Medulla oblongata (tissue), 1 donor: Measurements from ENCODE around the gene GP2.

Experiments
- DNase-seq: peaks from one replicate; pipeline ENCODE4 v3.0.0-alpha.2; 2015; ENCODE audit errors: extremely low spot score

Gene GP2

DNA sequence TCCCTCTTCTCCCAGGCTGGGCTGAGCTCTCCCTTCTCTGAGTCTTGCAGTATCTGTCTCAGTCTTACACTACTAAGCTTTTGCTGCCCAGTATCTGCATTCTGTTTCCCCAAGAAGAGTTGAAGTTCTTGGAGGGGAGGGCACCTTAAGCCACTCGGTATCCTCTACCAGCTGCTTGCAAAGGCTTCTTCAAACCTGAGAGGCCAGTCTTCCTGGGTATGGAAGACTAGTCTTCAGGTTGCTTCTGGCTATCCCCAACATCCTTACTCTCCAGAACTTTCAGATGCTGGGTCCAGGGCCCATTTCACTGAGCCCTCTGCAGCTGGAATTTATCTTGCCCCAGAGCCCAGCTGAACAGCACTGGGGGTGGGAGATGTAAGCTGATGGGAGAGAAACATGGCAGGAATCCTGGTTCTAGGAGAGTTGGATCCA lies 20.1 kb downstream of the GP2 start:
- no peak for DNase-seq

DNA sequence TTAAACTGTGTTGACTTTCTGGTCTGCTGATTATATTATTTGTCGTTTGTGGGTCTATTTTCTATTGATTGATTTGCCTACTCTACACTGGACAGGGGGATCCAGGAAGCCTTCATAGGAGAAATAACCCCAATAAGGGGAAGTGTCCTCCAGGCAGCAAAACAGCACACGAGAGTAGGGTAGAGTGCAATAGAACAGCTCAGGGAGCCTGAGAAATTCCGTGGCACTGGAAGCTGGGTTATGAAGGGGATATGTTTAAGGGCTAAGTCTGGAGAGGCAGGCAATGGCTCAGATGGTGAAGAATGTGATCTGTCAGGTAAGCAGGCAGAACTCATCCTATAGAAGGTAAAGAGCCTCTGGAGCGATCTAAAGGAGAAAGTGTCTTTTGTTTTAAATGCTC lies 20.9 kb downstream of the GP2 start:
- no peak for DNase-seq

DNA sequence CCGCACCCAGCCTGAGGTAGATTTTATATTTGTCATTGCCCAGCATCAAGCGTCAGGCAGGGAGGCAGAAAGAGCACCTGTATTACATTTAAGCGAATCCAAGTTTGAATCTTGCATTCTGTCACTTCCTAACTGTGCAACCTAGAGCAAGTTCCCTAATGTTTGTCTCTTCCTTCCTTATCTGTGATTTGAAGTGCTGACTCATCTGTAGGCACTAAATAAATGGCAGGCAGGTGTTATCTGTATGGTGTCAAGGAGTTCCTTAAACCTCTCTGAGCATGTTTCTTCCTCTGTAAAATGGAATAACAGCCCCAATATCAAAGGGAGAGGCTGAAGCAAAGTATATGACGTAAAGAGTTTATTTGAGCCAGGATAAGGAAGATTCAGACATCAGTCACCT lies 24.3 kb downstream of the GP2 start:
- DNase-seq: no peak

DNA sequence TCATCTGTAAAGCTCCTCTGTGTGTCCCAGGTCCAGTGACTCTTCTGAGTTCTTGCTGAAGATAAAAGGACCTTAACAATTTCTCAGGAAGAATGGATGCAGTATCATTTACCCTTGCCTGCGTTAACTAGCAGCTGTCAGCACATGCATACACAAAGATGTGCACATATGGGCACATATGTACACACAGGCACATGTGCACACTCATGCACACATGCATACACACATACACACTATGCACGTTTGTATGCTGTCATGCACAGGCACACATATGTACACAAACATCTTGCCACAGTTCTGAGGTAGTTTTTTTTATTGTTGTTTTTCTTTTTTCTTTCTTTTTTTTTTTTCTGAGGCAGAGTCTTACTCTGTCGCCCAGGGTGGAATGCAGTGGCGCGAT lies 24.9 kb downstream of the GP2 start:
- no peak for DNase-seq

DNA sequence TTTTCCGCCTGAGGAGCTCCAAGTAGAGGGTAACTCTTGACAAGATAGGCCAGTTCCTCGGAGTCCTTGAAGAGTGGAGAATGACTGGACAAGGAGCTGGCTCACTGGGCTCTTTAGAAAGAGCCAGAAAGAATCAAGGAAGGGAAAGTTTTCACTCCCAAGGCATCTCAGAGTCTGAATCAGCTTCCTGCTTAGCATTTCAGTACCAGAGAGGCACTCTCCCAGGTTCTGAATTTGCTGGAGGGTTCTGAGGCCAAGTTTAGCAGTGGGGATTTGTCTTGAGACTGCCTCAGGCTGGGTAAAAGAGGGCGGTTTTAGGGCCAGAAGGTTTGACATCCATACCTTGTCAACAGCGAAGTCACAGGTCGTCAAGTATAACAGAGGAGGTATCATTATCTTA lies 25.5 kb downstream of the GP2 start:
- DNase-seq: no peak

DNA sequence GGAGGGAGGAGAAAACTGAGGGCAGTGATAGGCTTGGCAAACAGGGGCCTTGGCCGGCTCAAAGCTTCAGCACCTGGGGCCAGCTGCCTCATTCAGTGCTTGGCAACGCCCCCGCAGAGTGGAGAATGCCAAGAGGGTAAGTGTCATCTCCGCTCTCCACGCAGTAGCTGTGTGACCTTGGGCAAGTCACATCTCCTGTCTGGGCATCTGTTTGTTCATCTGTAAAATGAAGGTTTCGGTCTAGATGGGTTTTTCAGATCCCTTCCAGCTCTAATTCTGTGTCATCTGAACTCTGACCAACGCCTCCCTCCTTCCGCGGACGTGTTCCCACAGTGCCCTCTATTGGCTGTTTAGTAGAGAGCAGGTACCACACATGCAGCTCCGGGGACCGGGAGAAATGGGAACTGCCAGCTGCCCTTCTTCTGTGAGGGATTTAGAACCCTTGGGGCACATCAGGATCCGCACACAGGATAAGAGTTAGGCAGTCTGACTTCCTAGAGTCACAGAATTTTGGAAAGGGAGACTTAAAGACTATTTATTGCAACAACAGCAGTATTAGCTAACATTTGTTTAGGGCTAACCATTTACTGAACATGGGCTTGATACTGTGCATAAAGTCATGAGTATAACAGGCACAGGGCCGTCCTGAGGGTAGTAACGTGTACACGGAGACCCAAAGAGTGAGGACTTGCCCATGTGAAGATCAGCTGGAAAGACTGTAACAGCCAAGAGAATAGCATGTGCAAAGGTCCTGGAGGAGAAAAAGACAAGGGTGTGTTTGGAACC lies 26.8 kb downstream of the GP2 start:
- DNase-seq: peak; percentile 72

DNA sequence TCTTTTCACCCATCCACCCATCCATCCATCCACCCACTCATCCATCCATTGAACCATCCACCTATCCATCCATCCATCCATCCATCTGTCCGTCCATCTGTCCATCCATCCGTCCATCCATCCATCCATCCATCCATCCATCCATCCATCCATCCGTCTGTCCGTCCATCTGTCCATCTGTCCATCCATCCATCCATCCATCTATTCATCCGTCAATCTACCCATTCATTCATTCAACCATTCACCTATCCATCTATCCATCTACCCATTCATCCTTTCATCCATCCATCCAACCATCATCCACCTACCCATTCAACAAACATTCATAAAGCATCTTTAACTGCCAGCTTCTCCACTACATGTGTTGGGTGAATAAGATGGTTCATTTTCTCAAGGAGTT lies 28.9 kb downstream of the GP2 start:
- no peak for DNase-seq

DNA sequence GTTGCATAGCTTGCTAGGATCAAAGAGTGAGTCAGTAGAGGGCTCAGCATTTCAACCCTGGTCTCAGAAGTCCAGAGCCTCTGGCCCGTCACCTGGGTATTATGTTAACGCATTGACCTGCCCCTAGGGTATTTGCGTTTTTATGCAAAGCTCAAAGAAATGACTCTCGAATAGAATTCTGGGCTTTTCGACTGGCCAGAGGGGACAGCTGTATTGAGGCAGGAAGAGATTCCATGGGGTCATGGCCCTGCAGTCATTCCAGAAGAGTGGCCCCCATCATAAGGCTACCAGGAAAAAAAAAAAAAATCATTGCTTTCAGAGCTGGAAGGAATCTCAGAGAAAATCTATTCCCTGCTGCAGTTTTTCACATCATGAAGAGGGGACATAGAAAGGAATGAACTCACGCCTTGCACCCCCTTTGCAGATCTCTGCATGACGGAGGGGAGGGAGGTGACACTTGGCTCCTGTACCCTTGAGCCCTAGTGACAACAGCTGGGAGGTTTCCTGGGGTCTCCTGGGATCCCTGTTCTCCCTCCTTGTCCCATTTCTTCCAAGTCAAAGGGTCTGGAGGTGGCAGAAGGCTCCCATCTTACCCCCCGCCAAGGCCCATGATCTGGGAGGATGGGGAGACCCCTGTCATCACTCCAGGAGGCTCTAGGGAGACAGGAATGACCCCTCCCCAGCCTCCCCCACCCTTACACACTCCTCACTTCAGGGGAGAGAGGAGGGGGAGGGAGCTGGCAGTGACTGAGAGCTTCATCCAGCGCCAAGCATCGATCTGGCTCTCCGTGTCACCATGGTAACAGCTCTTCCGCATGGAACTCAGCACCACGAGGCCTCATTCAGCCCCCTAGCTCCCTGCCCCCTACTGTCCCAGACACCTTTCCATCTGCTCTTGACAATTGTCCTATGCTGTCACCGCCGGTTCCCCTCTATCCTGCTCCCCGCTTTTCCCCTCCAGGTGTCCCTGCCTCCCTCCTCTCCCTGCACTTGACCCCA lies 35.8 kb downstream of the GP2 start:
- no peak for DNase-seq

DNA sequence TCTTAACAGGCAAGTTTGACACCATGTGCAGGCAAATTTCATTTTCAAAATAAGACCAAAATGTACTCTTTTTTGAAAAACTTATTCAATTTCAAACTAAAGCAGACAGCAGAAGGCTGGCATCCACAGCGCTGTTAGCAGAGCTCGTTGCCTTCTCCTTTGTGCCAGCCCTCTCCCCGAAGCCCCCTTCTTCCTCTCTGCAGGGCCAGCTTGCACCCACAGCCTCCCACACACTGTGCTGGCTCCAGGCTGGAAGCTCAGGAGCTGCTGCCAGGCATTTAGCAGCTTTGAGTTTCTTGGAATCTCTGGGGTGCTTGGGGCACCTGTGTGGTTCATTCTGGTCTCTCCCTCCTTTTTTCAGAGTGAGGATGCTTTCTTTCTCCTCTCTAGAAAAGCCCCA lies 37.7 kb downstream of the GP2 start:
- no peak for DNase-seq

DNA sequence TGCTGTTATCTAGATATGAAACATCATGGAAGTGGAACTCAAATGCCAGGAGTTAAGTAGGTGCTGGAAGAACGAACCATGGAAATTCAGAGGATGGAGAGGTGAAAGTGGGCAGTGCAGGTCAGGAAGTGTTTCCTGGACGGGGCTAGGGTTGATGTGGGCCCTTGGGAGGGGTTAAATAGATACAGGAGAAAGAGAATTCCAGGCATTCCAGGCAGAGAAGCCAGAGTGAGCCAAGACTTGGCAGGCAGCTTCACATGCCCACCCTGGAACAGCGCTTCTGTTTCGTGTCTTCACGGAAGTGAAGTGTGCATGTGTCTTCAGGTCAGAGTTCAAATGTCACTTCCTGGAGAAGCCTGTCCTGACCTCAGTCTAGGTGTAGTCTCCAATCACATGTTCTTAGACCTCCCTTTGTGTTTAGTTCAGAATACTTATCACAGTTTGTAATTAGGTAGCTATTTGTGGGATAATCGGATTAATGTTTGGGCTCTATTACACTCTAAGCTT lies 41.3 kb downstream of the GP2 start:
- no peak for DNase-seq

DNA sequence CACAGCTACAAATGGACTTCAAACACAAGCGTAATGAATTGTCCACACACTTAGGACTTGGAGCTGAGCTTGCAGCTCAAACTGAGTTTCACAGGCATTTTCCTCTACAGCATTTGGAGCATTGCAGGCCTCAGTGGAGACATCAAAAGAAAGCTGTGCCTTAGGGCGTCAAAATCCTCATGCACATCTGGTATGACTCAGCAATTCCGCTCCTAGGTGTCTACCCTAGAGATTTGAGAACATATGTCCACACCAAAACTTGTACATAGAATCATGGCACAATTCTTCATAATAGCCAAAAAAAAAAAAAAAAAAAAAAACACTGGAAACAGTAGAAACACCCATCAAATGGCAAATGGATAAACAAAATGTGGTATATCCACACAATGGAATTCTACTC lies 47.1 kb downstream of the GP2 start:
- DNase-seq: no peak

DNA sequence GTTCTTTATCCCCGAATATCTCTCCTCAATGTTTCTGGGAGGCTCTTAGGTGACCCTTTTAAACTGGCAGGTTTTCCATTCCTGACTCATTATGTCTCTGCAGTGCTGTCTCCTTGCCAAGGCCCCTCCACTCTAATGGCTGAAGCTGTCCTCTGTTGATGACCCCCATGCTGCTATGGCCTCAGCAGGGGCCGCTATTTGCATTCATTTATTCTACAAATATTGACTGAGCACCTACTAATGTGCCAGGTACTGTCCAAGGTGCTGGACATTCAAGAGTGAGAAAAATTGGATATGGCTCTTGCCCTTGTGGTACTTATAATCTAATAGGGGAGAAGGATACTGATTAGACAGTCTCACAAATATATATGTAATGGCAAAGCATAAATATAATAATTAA lies 55.4 kb downstream of the GP2 start:
- DNase-seq: no peak

DNA sequence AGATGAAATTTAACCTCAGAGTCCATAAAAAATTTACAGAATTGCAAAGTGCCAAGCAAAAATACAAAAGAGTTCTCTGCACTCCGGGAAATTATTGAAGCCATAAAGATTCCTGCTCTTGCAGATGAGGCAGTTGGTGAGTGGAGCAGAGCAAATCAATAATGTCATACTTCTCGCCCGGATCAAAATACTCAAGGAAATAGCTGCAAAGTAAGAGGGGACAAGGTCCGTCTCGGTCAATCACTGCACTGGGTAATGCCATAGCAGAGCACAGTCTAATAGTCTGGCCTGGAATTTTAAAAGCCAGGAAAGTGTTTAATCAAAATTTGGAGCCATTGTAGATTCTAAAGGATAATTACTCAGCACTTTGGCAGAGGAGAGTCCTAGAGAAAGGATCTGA lies 58.9 kb downstream of the GP2 start:
- no peak for DNase-seq

DNA sequence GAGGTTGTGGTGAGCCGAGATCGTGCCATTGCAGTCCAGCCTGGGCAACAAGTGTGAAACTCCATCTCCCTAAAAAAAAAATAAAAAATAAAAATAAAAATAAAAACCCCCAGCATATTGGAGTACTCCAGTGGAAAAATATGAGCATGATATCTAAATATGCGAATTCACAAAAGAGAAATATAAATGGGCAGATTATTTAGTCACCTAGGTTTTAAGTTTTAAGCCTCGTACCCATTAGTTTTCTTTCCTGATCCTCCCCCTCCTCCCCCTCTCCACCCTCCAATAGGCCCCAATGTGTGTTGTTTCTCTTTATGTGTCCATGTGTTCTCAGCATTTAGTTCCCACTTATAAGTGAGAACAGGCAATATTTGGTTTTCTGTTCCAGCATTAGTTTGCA lies 62.3 kb downstream of the GP2 start:
- no peak for DNase-seq

DNA sequence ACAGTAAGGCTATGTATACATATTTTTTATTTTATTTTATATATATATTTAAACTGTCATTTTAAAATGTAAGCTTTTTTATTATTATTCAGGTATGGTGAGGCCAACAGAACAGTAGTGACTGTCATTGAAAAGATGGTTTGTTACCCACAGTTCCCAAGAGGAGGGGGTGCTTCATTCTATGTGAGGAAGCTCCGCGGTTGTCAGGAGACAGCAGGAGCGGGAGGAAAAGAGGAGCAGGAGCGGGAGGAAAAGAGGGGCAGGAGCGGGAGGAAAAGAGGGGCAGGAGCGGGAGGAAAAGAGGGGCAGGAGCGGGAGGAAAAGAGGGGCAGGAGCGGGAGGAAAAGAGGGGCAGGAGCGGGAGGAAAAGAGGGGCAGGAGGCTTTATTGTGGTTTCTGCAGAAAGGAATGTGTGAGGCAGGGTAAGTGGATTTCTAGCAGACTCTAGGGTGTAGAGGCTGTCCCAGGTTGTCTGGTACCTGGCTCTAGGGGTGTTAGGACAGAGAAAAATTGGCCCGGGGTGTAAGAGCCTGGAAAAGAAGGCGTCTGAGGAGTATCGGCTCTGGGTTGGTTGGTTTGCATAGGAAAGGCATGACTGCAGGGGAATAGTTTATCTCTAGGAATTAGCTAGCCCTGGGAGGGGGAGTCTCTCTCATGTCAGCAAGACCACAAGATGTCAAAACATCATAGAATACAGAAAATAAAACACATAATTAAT lies 64.0 kb downstream of the GP2 start:
- DNase-seq: no peak

DNA sequence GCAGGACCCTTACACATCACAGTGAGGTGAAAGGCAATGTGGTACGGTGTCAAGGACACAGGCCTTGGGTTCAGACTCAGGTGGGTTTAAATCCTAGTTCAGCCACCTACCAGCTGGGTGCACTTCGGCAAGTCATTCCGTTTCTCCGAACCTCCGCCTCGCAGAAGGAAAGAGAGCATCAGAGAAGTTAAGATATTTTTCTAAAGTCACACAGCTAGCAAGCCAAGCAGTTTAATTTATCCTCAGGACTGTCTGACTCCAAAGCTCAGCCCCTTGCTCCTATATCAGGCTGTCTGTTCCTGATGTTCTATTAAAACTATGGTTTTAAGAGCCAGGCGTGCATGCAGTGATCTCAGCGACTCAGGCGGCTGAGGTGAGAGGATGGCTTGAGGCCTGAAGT lies 65.1 kb downstream of the GP2 start:
- DNase-seq: no peak

DNA sequence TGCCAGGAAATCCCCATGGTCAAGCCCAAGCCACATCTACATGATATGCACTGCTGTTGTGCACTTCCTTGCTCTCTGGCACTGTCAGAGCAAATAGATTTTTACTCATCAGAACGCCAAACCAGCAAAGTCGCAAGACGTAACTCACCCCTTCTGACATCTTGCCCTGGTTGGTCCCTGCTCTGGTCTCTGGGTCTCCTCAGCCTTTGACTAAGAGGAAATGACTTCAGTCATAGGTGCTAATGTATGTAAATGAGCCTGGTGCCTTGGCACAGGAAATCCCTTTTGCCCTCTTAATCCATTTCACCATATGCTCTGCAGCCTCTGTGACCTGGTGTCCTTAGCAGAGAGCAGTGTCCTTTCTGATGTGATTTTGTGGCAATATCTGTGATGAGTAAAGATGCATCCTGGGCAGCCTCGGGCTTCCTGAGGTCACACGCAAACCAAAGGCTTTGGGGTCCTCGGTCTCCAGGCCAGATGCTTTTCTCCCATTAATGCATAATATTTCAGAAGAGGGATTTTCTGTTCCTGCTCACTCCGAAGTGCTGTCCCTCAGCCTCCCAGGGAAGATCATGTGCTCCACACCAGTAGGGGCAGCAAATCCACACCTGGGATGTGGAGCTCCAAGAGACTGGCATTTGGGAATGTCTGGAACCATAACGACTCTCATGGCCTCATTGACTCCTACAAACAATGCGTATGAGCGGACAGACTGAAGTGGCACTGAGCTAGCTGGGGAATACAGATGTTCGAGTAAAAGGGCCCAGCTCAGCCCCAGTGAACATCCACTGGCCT lies 66.9 kb downstream of the GP2 start:
- DNase-seq: no peak
